ENCODE measurements around the gene EPHA2. TPM values are rescaled to one million over a fixed set of nuclear protein-coding genes. Genes with fewer than 3 reads are reported as not detected.
A peak's percentile ranks its signal among the peaks of the same experiment; 100 is the strongest.

The EPHA2 gene
- polyA plus RNA-seq, 6 donors from 2014 or later = not detected

GRCh38 chr1:16118706-16119105 is 37.2 kb downstream of the EPHA2 start:
- no peak overlapping the region for H3K4me3 Mint-ChIP-seq
- no peaks in the 10 kb centered on the region for H3K9me3 Mint-ChIP-seq
- peaks cover 0 to 7% (median 6%) of the 10 kb centered on the region in 3 donors for H3K4me1 Mint-ChIP-seq
- ATAC-seq (ENCODE audit: low read depth in 2 of 2) (no peak), DNase-seq (no peak)
- no peaks in the 10 kb centered on the region for H3K36me3 Mint-ChIP-seq
- H3K27ac Mint-ChIP-seq = peak overlapping the region in 1 of 6 donors; percentile 47
- peaks cover 9 to 55% (median 26%) of the 10 kb centered on the region in 3 donors for H3K27me3 Mint-ChIP-seq

- Mint-ChIP-seq H3K27ac (no peak overlapping the region), H3K9me3 (no peaks in the 10 kb centered on the region), H3K27me3 (peaks cover 9 to 57% (median 23%) of the 10 kb centered on the region in 3 donors), H3K36me3 (no peaks in the 10 kb centered on the region), H3K4me3 (no peak overlapping the region), H3K4me1 (peaks cover 0 to 4% (median 3%) of the 10 kb centered on the region in 3 donors)
- ATAC-seq (ENCODE audit: low read depth in 2 of 2) = no peak
- DNase-seq = no peak
These were observed 37.9 kb downstream of the EPHA2 start for GRCh38 chr1:16117936-16118335.

- DNase-seq = no peak
- ATAC-seq (ENCODE audit: low read depth in 2 of 2) = no peak
- Mint-ChIP-seq H3K27me3 (peaks cover 9 to 55% (median 21%) of the 10 kb centered on the region in 3 donors), H3K9me3 (no peaks in the 10 kb centered on the region), H3K36me3 (no peaks in the 10 kb centered on the region), H3K4me3 (no peak overlapping the region), H3K27ac (peak overlapping the region in 1 of 6 donors; percentile 29), H3K4me1 (no peaks in the 10 kb centered on the region)
These were observed 38.5 kb downstream of the EPHA2 start for GRCh38 chr1:16117369-16117768.

GRCh38 chr1:16116625-16117024 is 39.2 kb downstream of the EPHA2 start:
- peaks cover 0 to 5% of the 10 kb centered on the region in 2 donors for H3K36me3 Mint-ChIP-seq
- H3K27me3 Mint-ChIP-seq = peaks cover 15 to 55% (median 25%) of the 10 kb centered on the region in 3 donors
- DNase-seq (no peak), ATAC-seq (ENCODE audit: low read depth in 2 of 2) (no peak)
- peak overlapping the region in 1 of 6 donors; percentile 83 for H3K27ac Mint-ChIP-seq
- H3K9me3 Mint-ChIP-seq = peaks cover 0 to 4% (median 0%) of the 10 kb centered on the region in 7 donors
- H3K4me3 Mint-ChIP-seq = no peak overlapping the region
- no peaks in the 10 kb centered on the region for H3K4me1 Mint-ChIP-seq

GRCh38 chr1:16116002-16116401 is 39.9 kb downstream of the EPHA2 start:
- DNase-seq = no peak
- Mint-ChIP-seq H3K36me3 (peaks cover 0 to 7% of the 10 kb centered on the region in 2 donors), H3K4me1 (no peaks in the 10 kb centered on the region), H3K4me3 (no peak overlapping the region), H3K27me3 (peaks cover 21 to 57% (median 25%) of the 10 kb centered on the region in 3 donors), H3K27ac (no peak overlapping the region), H3K9me3 (peaks cover 0 to 6% (median 0%) of the 10 kb centered on the region in 7 donors)
- no peak for ATAC-seq (ENCODE audit: low read depth in 2 of 2)

- Mint-ChIP-seq H3K27me3 (peaks cover 21 to 58% (median 26%) of the 10 kb centered on the region in 3 donors), H3K4me1 (no peaks in the 10 kb centered on the region), H3K27ac (no peak overlapping the region), H3K36me3 (peaks cover 0 to 7% of the 10 kb centered on the region in 2 donors), H3K9me3 (peaks cover 0 to 6% (median under 1%) of the 10 kb centered on the region in 7 donors), H3K4me3 (no peak overlapping the region)
- ATAC-seq (ENCODE audit: low read depth in 2 of 2) (no peak), DNase-seq (no peak)
These were observed 40.3 kb downstream of the EPHA2 start for GRCh38 chr1:16115468-16115983.

- peaks cover 0 to 13% (median 3%) of the 10 kb centered on the region in 7 donors for H3K9me3 Mint-ChIP-seq
- DNase-seq = no peak
- no peak overlapping the region for H3K27ac Mint-ChIP-seq
- H3K4me1 Mint-ChIP-seq = no peaks in the 10 kb centered on the region
- peaks cover 26 to 65% (median 33%) of the 10 kb centered on the region in 3 donors for H3K27me3 Mint-ChIP-seq
- no peak overlapping the region for H3K4me3 Mint-ChIP-seq
- no peak for ATAC-seq (ENCODE audit: low read depth in 2 of 2)
- peaks cover 0 to 7% of the 10 kb centered on the region in 2 donors for H3K36me3 Mint-ChIP-seq
These were observed 41.1 kb downstream of the EPHA2 start for GRCh38 chr1:16114527-16115467.

- no peak for ATAC-seq (ENCODE audit: low read depth in 2 of 2)
- Mint-ChIP-seq H3K27me3 (peaks cover 19 to 64% (median 33%) of the 10 kb centered on the region in 3 donors), H3K36me3 (peaks cover 5 to 7% of the 10 kb centered on the region in 2 donors), H3K9me3 (peaks cover 0 to 25% (median 16%) of the 10 kb centered on the region in 7 donors), H3K27ac (no peak overlapping the region), H3K4me3 (no peak overlapping the region), H3K4me1 (no peaks in the 10 kb centered on the region)
- no peak for DNase-seq
These were observed 43.0 kb downstream of the EPHA2 start for GRCh38 chr1:16112596-16113555.

- Mint-ChIP-seq H3K9me3 (peaks cover 0 to 34% (median 23%) of the 10 kb centered on the region in 7 donors), H3K27ac (no peak overlapping the region), H3K27me3 (peaks cover 20 to 66% (median 31%) of the 10 kb centered on the region in 3 donors), H3K36me3 (peaks cover 7 to 10% of the 10 kb centered on the region in 2 donors), H3K4me3 (peak overlapping the region in 1 of 8 donors; percentile 58), H3K4me1 (no peaks in the 10 kb centered on the region)
- DNase-seq (no peak), ATAC-seq (ENCODE audit: low read depth in 2 of 2) (no peak)
These were observed 43.9 kb downstream of the EPHA2 start for GRCh38 chr1:16111771-16112595.

GRCh38 chr1:16110884-16111283 is 45.0 kb downstream of the EPHA2 start:
- Mint-ChIP-seq H3K4me1 (no peaks in the 10 kb centered on the region), H3K27ac (no peak overlapping the region), H3K36me3 (peaks cover 7 to 10% of the 10 kb centered on the region in 2 donors), H3K9me3 (peaks cover 0 to 41% (median 31%) of the 10 kb centered on the region in 7 donors), H3K4me3 (no peak overlapping the region), H3K27me3 (peaks cover 29 to 70% (median 30%) of the 10 kb centered on the region in 3 donors)
- DNase-seq (no peak), ATAC-seq (ENCODE audit: low read depth in 2 of 2) (no peak)

- peaks cover 7 to 10% of the 10 kb centered on the region in 2 donors for H3K36me3 Mint-ChIP-seq
- no peak for ATAC-seq (ENCODE audit: low read depth in 2 of 2)
- peaks cover 0 to 41% (median 31%) of the 10 kb centered on the region in 7 donors for H3K9me3 Mint-ChIP-seq
- H3K4me3 Mint-ChIP-seq = no peak overlapping the region
- H3K27ac Mint-ChIP-seq = no peak overlapping the region
- H3K4me1 Mint-ChIP-seq = no peaks in the 10 kb centered on the region
- peaks cover 30 to 70% (median 31%) of the 10 kb centered on the region in 3 donors for H3K27me3 Mint-ChIP-seq
- DNase-seq = no peak
These were observed 45.4 kb downstream of the EPHA2 start for GRCh38 chr1:16110456-16110855.

- Mint-ChIP-seq H3K36me3 (peaks cover 7 to 10% of the 10 kb centered on the region in 2 donors), H3K9me3 (peaks cover 0 to 41% (median 31%) of the 10 kb centered on the region in 7 donors), H3K4me1 (no peaks in the 10 kb centered on the region), H3K4me3 (no peak overlapping the region), H3K27ac (no peak overlapping the region), H3K27me3 (peaks cover 30 to 65% (median 33%) of the 10 kb centered on the region in 3 donors)
- no peak for DNase-seq
- no peak for ATAC-seq (ENCODE audit: low read depth in 2 of 2)
These were observed 46.3 kb downstream of the EPHA2 start for GRCh38 chr1:16109571-16109970.

Measured in naive B cell (primary cell).